GM21825 (cell line): Measurements from ENCODE around the gene TRIM25.

ENCODE experiments used
- ATAC-seq: cut with Tn5 transposase; IDR thresholded peaks from one replicate; pipeline ENCODE4 v1.9.1; 2021; ENCODE audit warnings: mild to moderate bottlenecking, moderate library complexity; ENCODE audit not compliant: unreplicated experiment

TRIM25 gene

DNA sequence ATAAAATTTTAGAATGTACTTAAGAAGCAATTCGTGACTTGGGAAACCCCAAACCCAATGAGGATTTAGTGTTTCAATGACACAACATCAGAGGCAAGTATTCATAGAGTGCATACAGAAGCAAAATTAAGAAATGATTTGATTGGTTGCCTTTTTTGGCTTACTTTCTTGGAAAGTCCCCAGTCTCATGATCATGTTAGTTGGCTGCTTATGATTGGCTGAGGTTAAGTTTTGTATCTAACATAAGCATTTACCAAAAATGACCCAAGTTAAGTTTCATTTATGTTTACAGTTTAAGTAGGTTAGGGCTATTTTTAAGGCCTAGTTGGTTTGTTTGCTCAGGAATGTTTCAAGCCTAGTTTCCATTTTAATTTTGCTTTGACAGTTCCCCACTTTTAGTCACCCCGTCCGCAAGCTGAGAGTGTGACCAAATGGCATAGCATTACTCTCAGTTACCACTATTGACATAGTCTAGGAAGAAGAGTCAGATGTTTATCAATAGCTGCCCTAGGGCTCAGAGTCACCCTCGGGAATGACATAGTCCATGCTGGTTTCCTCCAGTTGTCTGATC, 43.7 kb downstream of the TRIM25 start:
- ATAC-seq = no peak

DNA sequence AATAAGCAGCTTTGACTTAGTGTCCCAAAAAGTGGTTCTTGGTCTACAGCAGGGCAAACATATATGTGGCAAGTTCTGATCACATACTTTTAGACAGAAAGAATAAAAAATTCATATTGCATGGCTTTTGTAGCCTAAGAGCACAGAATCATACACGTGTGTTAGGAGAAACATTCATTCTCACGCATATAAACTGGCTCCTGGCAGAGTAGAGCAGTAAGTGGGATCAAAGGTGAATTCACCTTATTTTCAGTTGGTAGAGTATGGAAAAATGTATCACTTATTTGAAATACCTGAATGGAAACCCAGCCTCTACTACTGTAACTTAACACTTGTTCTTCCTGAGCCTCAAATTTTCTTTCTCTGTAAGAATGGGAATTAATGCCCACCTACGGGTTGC, 45.1 kb downstream of the TRIM25 start:
- ATAC-seq = no peak

DNA sequence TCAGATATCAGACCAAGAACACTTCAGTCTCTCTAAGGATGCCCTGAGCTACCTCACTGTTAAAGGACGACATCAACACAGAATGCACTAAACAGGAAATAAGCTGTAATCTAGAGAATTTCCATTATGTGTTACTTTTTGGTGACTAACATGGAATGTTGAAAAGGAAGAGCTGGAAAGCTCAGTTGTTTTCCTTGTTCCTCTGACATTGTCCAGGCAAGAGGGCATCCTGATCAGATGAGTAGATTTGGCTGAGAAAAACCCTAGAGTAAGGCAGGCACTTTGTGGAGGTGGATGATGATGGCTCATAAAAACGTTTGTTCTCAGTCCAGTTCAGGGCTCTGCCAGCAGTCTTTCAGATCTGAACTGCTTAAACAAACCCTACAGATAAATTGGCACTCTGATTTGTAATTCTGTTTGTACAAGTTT, 45.9 kb downstream of the TRIM25 start:
- no peak for ATAC-seq

DNA sequence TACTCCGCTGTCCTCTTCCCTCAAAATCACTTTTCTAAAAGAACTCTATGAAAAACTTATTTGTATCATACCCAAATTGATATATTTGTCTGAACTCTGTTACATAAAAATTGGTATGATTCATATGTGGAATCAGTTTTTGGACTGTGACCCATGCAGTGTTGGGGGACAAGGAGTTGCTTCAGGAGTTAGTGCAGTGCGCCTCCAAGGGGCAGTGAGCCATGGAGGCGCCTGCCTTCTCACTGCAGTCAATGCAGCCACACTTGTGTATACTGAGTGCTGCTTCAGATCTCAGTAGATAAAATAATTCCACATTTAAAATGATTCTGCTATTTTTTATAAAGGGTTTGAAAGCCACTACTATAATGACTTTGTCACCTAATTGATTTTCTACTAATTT, 47.4 kb downstream of the TRIM25 start:
- ATAC-seq = no peak

DNA sequence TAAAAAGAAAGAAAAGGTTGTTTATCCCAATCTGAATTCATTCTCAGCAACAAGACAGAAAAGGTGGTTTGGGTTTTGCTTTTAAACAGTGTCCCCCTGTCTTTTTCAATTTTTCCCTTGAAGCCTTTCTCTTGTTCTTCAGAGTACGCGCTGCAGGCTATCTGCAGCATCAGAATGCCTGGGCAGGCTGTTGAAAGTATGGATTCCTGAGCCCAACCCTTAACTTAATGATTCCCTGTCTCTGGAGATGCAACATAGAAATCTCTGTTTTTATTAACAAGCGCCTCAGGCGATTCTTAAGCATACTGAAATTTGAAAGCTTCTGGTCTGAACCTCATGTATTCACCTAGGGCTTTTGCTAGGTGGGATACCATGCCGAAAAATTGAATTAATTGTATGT, 47.8 kb downstream of the TRIM25 start:
- ATAC-seq = no peak

DNA sequence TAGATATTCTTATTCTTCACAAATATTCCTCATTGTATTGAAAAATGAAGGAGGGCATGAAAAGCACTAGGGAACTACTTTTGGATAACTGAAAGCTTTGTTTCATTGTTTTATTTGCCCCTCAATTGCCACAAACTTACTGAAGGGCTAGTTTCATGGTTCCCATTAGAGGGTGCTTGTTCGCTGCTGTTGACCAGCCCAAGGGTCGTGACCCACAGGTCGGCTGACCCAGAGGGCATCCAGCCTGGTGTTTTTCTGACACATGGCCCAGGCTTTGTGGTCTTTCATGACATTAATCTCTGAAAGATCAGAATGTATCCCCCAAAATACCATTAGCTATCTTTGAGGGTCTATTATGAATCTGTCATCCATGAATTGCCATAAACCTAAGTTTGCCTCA, 49.9 kb downstream of the TRIM25 start:
- no peak for ATAC-seq

DNA sequence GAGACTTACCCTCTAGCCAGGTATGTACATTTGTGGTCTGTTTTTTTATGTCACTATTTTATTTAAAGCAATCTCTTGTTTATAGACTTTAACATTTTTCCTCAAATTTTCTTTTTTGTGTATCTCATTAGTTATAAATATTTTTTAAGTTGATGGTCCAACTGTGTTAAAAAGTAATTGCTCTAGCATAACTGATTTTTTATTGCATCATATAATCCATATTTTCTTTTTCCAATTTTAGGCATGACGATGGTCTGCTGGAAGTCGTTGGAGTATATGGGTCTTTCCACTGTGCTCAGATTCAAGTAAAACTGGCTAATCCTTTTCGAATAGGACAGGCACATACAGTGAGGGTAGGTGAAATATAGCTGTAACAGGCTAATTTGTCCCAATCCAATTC, 52.0 kb downstream of the TRIM25 start:
- no peak for ATAC-seq

DNA sequence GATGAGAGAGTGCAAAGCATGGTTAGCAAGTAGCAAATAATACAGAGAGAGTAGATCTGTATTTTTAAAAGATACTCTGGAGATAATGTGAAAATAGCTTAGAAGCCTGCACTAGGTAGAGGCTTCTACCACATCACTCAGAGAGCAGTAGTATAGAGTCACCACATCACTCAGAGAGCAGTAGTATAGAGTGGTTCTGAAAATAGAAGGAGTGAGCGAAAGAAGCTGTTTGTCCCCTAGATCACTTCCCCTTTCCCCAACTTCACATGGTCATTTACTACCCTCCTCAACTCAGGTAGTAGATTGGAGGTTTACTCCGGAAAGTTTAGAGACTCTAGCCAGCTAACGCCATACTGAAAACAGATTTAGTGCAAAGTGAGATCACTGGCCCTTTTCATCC, 62.8 kb downstream of the TRIM25 start:
- no peak for ATAC-seq

DNA sequence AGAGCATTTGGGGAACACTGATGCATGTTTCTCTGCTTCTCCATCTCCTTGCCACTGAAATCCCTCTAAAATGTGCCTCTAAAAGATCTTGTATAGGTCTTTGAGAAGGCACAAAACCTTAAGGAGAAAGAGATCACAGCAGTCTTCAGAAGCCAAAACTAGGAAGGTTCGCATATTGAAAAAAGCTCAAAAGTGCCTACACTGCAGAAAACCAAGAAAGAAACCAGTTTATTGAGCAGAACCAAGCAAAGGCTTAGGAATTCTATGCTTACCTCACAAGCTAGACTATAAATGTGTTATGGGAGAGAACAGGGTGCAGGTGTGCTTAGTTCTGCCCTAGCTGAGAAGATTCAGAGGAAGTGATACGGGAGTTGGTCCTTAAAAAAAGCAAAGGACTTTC, 63.3 kb downstream of the TRIM25 start:
- ATAC-seq = no peak

DNA sequence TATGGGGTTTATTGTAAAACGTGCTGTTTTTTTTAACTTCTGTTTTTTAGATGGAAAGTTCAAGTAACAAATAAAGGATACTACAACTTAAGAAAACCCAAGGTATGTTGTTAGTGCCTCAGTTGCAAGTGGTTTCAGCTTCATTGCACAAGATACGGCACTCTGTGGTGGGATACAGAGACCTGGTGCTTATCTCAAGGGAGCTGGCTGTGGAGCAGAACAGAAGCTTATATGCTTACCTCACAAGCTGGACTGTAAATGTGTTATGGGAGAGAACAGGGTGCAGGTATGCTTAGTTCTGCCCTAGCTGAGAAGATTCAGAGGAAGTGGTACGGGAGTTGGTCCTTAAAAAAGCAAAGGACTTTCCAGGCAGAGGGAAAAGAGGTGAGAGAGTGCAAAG, 64.7 kb downstream of the TRIM25 start:
- no peak for ATAC-seq

DNA sequence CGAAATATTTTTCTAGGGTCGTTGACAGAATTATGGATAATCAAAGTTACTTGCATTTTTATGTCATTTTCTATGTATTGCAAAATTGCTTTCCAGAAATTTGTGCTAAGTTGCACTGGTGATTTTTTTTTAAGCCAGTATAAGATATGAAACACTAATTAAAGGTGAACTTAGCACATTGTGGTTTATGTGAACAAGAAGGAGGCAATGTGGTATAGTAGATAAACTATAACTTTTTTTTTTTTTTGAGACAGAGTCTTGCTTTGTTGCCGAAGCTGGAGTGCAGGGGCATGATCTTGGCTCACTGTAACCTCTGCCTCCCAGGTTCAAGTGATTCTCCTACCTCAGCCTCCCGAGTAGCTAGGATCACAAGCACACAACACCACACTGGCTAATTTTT, 66.7 kb downstream of the TRIM25 start:
- no peak for ATAC-seq

DNA sequence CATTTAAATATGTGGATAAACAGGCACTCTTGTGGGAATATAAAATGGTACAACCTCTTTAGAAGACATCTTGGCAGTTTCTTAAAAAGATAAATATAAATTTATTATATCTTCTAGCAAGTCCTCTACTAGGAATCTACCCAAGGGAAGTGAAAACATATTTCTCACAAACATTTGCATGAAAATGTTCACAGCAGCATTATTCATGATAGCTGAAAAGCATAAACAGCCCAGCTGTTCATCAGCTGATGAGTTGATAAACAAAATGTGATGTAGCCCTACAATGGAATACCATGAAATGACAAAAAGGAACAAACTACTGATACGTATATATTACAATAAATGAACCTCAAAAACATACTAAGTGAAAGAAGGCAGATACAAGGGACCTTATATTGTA, 67.9 kb downstream of the TRIM25 start:
- no peak for ATAC-seq

DNA sequence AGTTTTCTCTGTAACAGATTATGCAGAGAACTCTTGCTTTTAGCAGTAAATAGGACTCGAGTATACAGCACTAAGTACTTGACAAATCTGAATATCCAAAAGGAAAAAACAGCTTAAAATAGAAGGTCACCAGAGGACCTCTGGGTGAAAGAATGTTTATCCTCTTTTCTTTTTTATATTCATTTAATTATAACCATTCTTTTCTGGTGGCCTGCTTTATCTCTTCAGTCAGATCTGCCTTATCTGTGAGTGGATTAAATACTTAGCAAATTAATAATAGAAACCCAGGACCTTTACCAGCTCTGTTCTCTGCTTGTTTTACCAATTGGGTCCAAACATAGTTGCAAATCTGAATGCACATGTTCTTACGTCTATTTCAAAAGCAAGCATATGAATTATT, 71.3 kb downstream of the TRIM25 start:
- ATAC-seq = no peak

DNA sequence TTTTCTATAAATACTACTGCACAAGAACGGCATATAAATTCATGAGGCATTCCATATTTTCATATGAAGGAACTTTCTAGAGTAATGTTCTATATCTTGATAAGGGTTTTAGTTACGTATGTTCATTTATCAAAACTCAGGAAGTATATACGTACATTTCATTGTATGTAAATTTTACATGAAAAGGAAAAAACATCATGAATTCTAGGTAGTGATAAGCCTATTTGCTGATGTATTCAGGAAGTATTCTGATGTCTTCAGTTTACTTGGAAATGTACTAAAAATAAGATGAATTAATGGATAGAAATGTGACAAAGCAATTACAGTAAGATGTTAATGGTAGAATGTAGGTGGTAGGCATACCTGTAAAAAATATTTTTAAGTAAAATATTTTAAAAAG, 75.2 kb downstream of the TRIM25 start:
- ATAC-seq = no peak
